Thoracic aorta (tissue), 2 donors: Measurements from ENCODE around the gene CDK2. TPM values are rescaled to one million over a fixed set of nuclear protein-coding genes. Genes with fewer than 3 reads are reported as not detected.
A peak's percentile ranks its signal among the peaks of the same experiment; 100 is the strongest.

Source experiments
- ATAC-seq: fragments of 150-250 bp; one replicate; pipeline ENCODE4 v1.8.0; 2017; ENCODE audit warnings: low read depth; ENCODE audit not compliant: insufficient number of reproducible peaks, low FRiP score
- DNase-seq: peaks from one replicate; pipeline ENCODE4 v3.0.0-alpha.2; 2020; ENCODE audit warnings: low spot score
- H3K27ac ChIP-seq, 2 donors: fragments of 200-600 bp; sonication (generic); 1 replicate in 1 of 2; 2 replicates in 1 of 2; pipeline ENCODE4 v1.5.1; 2016; ENCODE audit warnings: mild to moderate bottlenecking in 2 of 2, moderate library complexity in 2 of 2
- H3K27me3 ChIP-seq: fragments of 200-600 bp; sonication (generic); replicated peaks from 2 replicates; pipeline ENCODE4 v1.6.0; 2016; ENCODE audit warnings: mild to moderate bottlenecking; ENCODE audit not compliant: insufficient read depth
- H3K36me3 ChIP-seq: fragments of 200-600 bp; sonication (generic); one replicate; pipeline ENCODE4 v1.5.1; 2016
- H3K4me1 ChIP-seq, 2 donors: fragments of 200-600 bp; sonication (generic); 1 replicate in 1 of 2; 2 replicates in 1 of 2; pipeline versions ENCODE4 v1.5.1 to v1.6.0; 2016; ENCODE audit warnings: low read depth in 2 of 2, mild to moderate bottlenecking in 1 of 2; ENCODE audit not compliant: control insufficient read depth in 1 of 2
- H3K4me3 ChIP-seq: fragments of 200-600 bp; sonication (generic); 2 replicates; pipeline ENCODE4 v1.5.1; 2016; ENCODE audit warnings: mild to moderate bottlenecking
- H3K9me3 ChIP-seq: fragments of 200-600 bp; sonication (generic); 2 replicates; pipeline ENCODE4 v1.5.1; 2016
- CTCF ChIP-seq: fragments of 200-600 bp; sonication (generic); IDR thresholded peaks from one replicate; pipeline ENCODE4 v1.5.1; 2019; ENCODE audit warnings: antibody characterized with exemption
- total RNA-seq, 2 donors: library from RNA; depleted of rRNA; stranded (reverse); fragments of >200 nt; gene quantifications; one replicate each; pipeline versions ENCODE4 v1.1.0 to v1.2.3, GENCODE V29; 2016

CDK2 gene
- total RNA-seq, 2 donors from 2014 or later = 18.0 to 32.5 TPM

GRCh38 chr12:55955800-55956508 lies 10.7 kb upstream of the CDK2 start:
- H3K27ac ChIP-seq = no peak overlapping the region
- H3K36me3 ChIP-seq = peaks cover 14% of the 10 kb centered on the region
- no peaks in the 10 kb centered on the region for H3K27me3 ChIP-seq
- DNase-seq (no peak), ATAC-seq (no peak)
- no peaks in the 10 kb centered on the region for H3K9me3 ChIP-seq
- H3K4me3 ChIP-seq = no peak overlapping the region
- no peak for TF ChIP-seq CTCF
- no peaks in the 10 kb centered on the region for H3K4me1 ChIP-seq

GRCh38 chr12:55957106-55957859 lies 9.3 kb upstream of the CDK2 start:
- Histone ChIP-seq H3K36me3 (peaks cover 7% of the 10 kb centered on the region), H3K9me3 (no peaks in the 10 kb centered on the region), H3K27ac (no peak overlapping the region), H3K4me3 (no peak overlapping the region), H3K27me3 (no peaks in the 10 kb centered on the region), H3K4me1 (no peaks in the 10 kb centered on the region)
- no peak for DNase-seq
- ATAC-seq = no peak
- no peak for TF ChIP-seq CTCF

- no peak overlapping the region for H3K27ac ChIP-seq
- H3K27me3 ChIP-seq = no peaks in the 10 kb centered on the region
- no peak for TF ChIP-seq CTCF
- DNase-seq = no peak
- ATAC-seq = no peak
- H3K36me3 ChIP-seq = no peaks in the 10 kb centered on the region
- H3K9me3 ChIP-seq = no peaks in the 10 kb centered on the region
- peaks cover 6 to 19% of the 10 kb centered on the region in 2 donors for H3K4me1 ChIP-seq
- no peak overlapping the region for H3K4me3 ChIP-seq
These were observed 2.9 kb upstream of the CDK2 start for GRCh38 chr12:55963760-55964159.

- no peaks in the 10 kb centered on the region for H3K36me3 ChIP-seq
- no peaks in the 10 kb centered on the region for H3K27me3 ChIP-seq
- peaks cover 6 to 19% of the 10 kb centered on the region in 2 donors for H3K4me1 ChIP-seq
- no peak for DNase-seq
- no peak overlapping the region for H3K4me3 ChIP-seq
- no peak overlapping the region for H3K27ac ChIP-seq
- ATAC-seq = no peak
- no peaks in the 10 kb centered on the region for H3K9me3 ChIP-seq
- TF ChIP-seq CTCF = no peak
These were observed 1.4 kb upstream of the CDK2 start for GRCh38 chr12:55965240-55965639.

GRCh38 chr12:55965941-55966407 lies 656 bp upstream of the CDK2 start, which contains the start of gene PMEL:
Gene PMEL, minus strand, starts transcription at chr12:55966042. Its CDS starts 31 bp downstream, at chr12:55966011.
- H3K27ac ChIP-seq = peak within 1 kb of the TSS; percentile 78 to 83
- no peaks in the 10 kb centered on the region for H3K27me3 ChIP-seq
- ATAC-seq (no peak), DNase-seq (no peak)
- TF ChIP-seq CTCF = no peak
- H3K9me3 ChIP-seq = no peaks in the 10 kb centered on the region
- H3K36me3 ChIP-seq = no peaks in the 10 kb centered on the region
- peak within 1 kb of the TSS; percentile 84 for H3K4me3 ChIP-seq
- peaks cover 6 to 19% of the 10 kb centered on the region in 2 donors for H3K4me1 ChIP-seq
